IPS-NIHi7 (cell line): Measurements from ENCODE around the gene DHX15.

Source experiments
- DNase-seq: peaks from one replicate; pipeline ENCODE4 v3.0.0; 2012; ENCODE audit warnings: mixed read lengths; ENCODE audit errors: extremely low spot score

The DHX15 gene

GRCh38 chr4:24584211-24584850, at the start of gene DHX15:
Gene DHX15, minus strand, starts transcription at chr4:24584554. Its CDS starts 161 bp downstream, at chr4:24584393.
- DNase-seq, result peak; percentile 96

- no peak for DNase-seq
Measured at GRCh38 chr4:24632011-24632410, 47.7 kb upstream of the DHX15 start.

- DNase-seq, result no peak
Measured at GRCh38 chr4:24630937-24631336, 46.6 kb upstream of the DHX15 start.

- DNase-seq, result no peak
Measured at GRCh38 chr4:24625091-24625490, 40.7 kb upstream of the DHX15 start.

- DNase-seq, result no peak
Measured at GRCh38 chr4:24624381-24624780, 40.0 kb upstream of the DHX15 start.

GRCh38 chr4:24622146-24622834, 37.9 kb upstream of the DHX15 start:
- DNase-seq, result no peak

GRCh38 chr4:24615977-24616376, 31.6 kb upstream of the DHX15 start:
- DNase-seq, result no peak

- DNase-seq, result no peak
Measured at GRCh38 chr4:24614881-24615280, 30.5 kb upstream of the DHX15 start.

- no peak for DNase-seq
Measured at GRCh38 chr4:24613502-24613901, 29.1 kb upstream of the DHX15 start.

- no peak for DNase-seq
Measured at GRCh38 chr4:24611575-24611974, 27.2 kb upstream of the DHX15 start.

- no peak for DNase-seq
Measured at GRCh38 chr4:24607334-24607733, 23.0 kb upstream of the DHX15 start.

- DNase-seq, result no peak
Measured at GRCh38 chr4:24605216-24605615, 20.9 kb upstream of the DHX15 start.

- DNase-seq, result no peak
Measured at GRCh38 chr4:24604558-24605214, 20.3 kb upstream of the DHX15 start.

- DNase-seq, result no peak
Measured at GRCh38 chr4:24603343-24603742, 19.0 kb upstream of the DHX15 start.

- DNase-seq, result no peak
Measured at GRCh38 chr4:24601121-24601520, 16.8 kb upstream of the DHX15 start.

GRCh38 chr4:24599275-24599674, 14.9 kb upstream of the DHX15 start:
- DNase-seq, result no peak

GRCh38 chr4:24598025-24598424, 13.7 kb upstream of the DHX15 start:
- DNase-seq, result no peak

GRCh38 chr4:24595659-24596058, 11.3 kb upstream of the DHX15 start:
- no peak for DNase-seq

GRCh38 chr4:24594887-24595286, 10.5 kb upstream of the DHX15 start:
- DNase-seq, result no peak

- no peak for DNase-seq
Measured at GRCh38 chr4:24589448-24589847, 5.1 kb upstream of the DHX15 start.

- DNase-seq, result no peak
Measured at GRCh38 chr4:24588216-24588954, 4.0 kb upstream of the DHX15 start.

- peak; percentile 51 for DNase-seq
Measured at GRCh38 chr4:24583451-24584210, 723 bp downstream of the DHX15 start.
